HepG2 (cell line): ENCODE results near the gene TULP3. TPM values are rescaled to one million over a fixed set of nuclear protein-coding genes. Genes with fewer than 3 reads are reported as not detected.

Source experiments
- BORCS8-MEF2B ChIP-seq: sonication (generic); formaldehyde crosslinking; IDR thresholded peaks from 2 replicates; pipeline ENCODE4 v1.8.0; 2022; ENCODE audit warnings: mild to moderate bottlenecking, missing genetic modification reagents
- FIP1L1 ChIP-seq: fragments of 200-400 bp; formaldehyde crosslinking; IDR thresholded peaks from 2 replicates; pipeline ENCODE4 v1.6.1; 2018; ENCODE audit warnings: low read depth, mild to moderate bottlenecking, low read length, moderate library complexity, borderline replicate concordance; ENCODE audit not compliant: insufficient read depth
- IKZF1 ChIP-seq: fragments of 450-650 bp; IDR thresholded peaks from 2 replicates; pipeline ENCODE4 v1.7.1; 2016
- KDM5B ChIP-seq: sonication (generic); formaldehyde crosslinking; IDR thresholded peaks from 2 replicates; pipeline ENCODE4 v1.4.0; 2020; ENCODE audit warnings: missing genetic modification reagents, mild to moderate bottlenecking, borderline replicate concordance
- MYC ChIP-seq: sonication (generic); formaldehyde crosslinking; IDR thresholded peaks from 2 replicates; pipeline ENCODE4 v1.9.0; 2021; ENCODE audit warnings: missing genetic modification reagents, borderline replicate concordance
- NFKB2 ChIP-seq: sonication (generic); formaldehyde crosslinking; IDR thresholded peaks from 2 replicates; pipeline ENCODE4 v1.4.0; 2020; ENCODE audit warnings: missing genetic modification reagents, borderline replicate concordance
- PHF21A ChIP-seq: sonication (generic); formaldehyde crosslinking; IDR thresholded peaks from 2 replicates; pipeline ENCODE4 v1.5.0; 2020; ENCODE audit warnings: mild to moderate bottlenecking, missing genetic modification reagents
- POLR2A ChIP-seq, 2 experiments: IDR thresholded peaks; 2 replicates each; pipeline ENCODE4 v1.6.1; 2011; ENCODE audit warnings: low read depth in 2 of 2, low read length in 2 of 2, mild to moderate bottlenecking in 1 of 2, moderate library complexity in 1 of 2; ENCODE audit not compliant: insufficient read depth in 1 of 2
- ZIK1 ChIP-seq: sonication (generic); formaldehyde crosslinking; IDR thresholded peaks from 2 replicates; pipeline ENCODE4 v1.5.0; 2020; ENCODE audit warnings: mild to moderate bottlenecking, low read depth, missing genetic modification reagents, borderline replicate concordance
- ZNF607 ChIP-seq: sonication (generic); formaldehyde crosslinking; IDR thresholded peaks from 2 replicates; pipeline ENCODE4 v1.5.1; 2020; ENCODE audit warnings: missing genetic modification reagents, mild to moderate bottlenecking, borderline replicate concordance
- ZNF816 ChIP-seq: sonication (generic); formaldehyde crosslinking; IDR thresholded peaks from 2 replicates; pipeline ENCODE4 v1.8.0; 2022; ENCODE audit warnings: missing genetic modification reagents, mild to moderate bottlenecking, borderline replicate concordance
- polyA plus RNA-seq, 8 experiments: library from polyadenylated mRNA; depleted of rRNA in 3 of 8; stranded (reverse) in 7 of 8; unstranded in 1 of 8; fragments of >200 nt; fragmentation: Illumina TruSeq in 4 of 8; extraction: Trizol in 4 of 8; gene quantifications; 2 replicates each; pipeline versions ENCODE4 v1.2.1 to v1.2.3, GENCODE V29; 2011 to 2016; ENCODE audit warnings: low read depth in 4 of 8, missing spikeins in 1 of 8, mixed read lengths in 1 of 8; ENCODE audit not compliant: insufficient read depth in 1 of 8
- total RNA-seq, 5 experiments: library from RNA; depleted of rRNA; stranded (reverse); fragments of >200 nt; fragmentation: Illumina TruSeq; extraction: Trizol; gene quantifications; 2 replicates each; pipeline ENCODE4 v1.2.3, GENCODE V29; 2016; ENCODE audit warnings: low read depth in 1 of 5
- TF ChIP-seq, protein P1 (sequence below): sonication (generic); formaldehyde crosslinking; IDR thresholded peaks from 2 replicates; pipeline ENCODE4 v1.4.0; 2020; ENCODE audit warnings: missing genetic modification reagents
- TF ChIP-seq, protein P2 (sequence below): IDR thresholded peaks from 2 replicates; pipeline ENCODE4 v1.6.1; 2012; ENCODE audit warnings: inconsistent platforms
- TF ChIP-seq, protein P3 (sequence below): IDR thresholded peaks from 2 replicates; pipeline ENCODE4 v1.6.1; 2016; ENCODE audit warnings: low read depth, missing genetic modification reagents, missing compliant biosample characterization
- TF ChIP-seq, protein P4 (sequence below): sonication (generic); formaldehyde crosslinking; IDR thresholded peaks from 2 replicates; pipeline ENCODE4 v1.8.1; 2023; ENCODE audit warnings: mild to moderate bottlenecking, moderate library complexity, missing genetic modification reagents
- TF ChIP-seq, protein P5 (sequence below): sonication (generic); formaldehyde crosslinking; IDR thresholded peaks from 2 replicates; pipeline ENCODE4 v1.8.1; 2023; ENCODE audit warnings: mild to moderate bottlenecking, inconsistent platforms, moderate library complexity, missing genetic modification reagents, borderline replicate concordance
- TF ChIP-seq, protein P6 (sequence below): IDR thresholded peaks from 2 replicates; pipeline ENCODE4 v1.6.1; 2016; ENCODE audit warnings: low read depth, control low read depth

The TULP3 gene
- total and polyA plus RNA-seq, 2 of the 13 experiments (the other 11 are each of a cell fraction or from before 2014, with no cell fraction given) = 11.2 to 13.2 TPM

DNA sequence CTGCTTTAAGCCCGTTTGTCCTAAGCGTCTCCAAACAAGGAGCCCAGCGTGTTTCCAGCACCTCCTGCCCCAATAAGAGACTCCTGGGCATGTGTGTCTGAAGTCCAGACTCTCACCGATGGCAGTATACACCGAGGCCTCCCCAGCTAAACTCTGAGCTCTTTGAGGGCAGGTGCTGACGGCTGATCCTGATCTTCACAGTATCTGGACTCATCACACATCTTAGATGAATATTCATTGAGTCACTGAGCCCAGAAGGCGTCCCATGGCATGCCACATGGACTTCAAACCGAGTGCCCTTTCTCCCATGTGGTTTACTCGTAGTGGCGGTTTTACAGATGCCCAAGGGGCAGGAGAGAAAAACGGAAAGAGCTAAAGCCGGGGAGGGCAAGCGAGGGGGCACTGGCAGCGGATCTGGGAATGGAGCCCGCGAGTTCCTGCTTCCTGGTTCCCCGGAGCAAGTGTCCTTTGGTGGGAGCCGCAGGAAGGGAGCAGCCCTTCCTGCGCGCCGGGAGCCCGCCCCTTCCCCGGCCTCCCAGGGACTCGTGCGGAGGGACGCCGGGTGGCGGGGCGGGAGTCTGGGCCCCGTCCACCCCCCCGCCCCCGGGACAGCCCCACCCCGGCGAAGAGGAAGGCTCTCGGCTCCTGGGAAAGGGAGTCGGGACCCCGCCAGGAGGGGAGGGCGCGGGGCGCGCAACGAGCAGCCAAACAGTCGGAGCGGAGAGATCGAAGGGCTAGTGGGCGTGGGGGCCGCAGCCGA lies 67.9 kb downstream of the TULP3 start (continued):
- TF ChIP-seq, protein P1, sequence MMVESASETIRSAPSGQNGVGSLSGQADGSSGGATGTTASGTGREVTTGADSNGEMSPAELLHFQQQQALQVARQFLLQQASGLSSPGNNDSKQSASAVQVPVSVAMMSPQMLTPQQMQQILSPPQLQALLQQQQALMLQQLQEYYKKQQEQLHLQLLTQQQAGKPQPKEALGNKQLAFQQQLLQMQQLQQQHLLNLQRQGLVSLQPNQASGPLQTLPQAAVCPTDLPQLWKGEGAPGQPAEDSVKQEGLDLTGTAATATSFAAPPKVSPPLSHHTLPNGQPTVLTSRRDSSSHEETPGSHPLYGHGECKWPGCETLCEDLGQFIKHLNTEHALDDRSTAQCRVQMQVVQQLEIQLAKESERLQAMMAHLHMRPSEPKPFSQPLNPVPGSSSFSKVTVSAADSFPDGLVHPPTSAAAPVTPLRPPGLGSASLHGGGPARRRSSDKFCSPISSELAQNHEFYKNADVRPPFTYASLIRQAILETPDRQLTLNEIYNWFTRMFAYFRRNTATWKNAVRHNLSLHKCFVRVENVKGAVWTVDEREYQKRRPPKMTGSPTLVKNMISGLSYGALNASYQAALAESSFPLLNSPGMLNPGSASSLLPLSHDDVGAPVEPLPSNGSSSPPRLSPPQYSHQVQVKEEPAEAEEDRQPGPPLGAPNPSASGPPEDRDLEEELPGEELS (CRISPR knock-in tag) = 0 out of 2 replicates have a peak, but pooled peaks have one; percentile 29
- TF ChIP-seq KDM5B (CRISPR knock-in tag) = no peak
- no peak for TF ChIP-seq ZNF816 (CRISPR knock-in tag)
- TF ChIP-seq ZNF607 (CRISPR knock-in tag) = no peak
- TF ChIP-seq, protein P2, sequence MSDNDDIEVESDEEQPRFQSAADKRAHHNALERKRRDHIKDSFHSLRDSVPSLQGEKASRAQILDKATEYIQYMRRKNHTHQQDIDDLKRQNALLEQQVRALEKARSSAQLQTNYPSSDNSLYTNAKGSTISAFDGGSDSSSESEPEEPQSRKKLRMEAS = peak; percentile 64
- TF ChIP-seq PHF21A (CRISPR knock-in tag) = 0 out of 2 replicates have a peak, but pooled peaks have one; percentile 21
- TF ChIP-seq MYC = peak; percentile 64; the same call in 1 of the 2 replicates
- TF ChIP-seq, protein P3, sequence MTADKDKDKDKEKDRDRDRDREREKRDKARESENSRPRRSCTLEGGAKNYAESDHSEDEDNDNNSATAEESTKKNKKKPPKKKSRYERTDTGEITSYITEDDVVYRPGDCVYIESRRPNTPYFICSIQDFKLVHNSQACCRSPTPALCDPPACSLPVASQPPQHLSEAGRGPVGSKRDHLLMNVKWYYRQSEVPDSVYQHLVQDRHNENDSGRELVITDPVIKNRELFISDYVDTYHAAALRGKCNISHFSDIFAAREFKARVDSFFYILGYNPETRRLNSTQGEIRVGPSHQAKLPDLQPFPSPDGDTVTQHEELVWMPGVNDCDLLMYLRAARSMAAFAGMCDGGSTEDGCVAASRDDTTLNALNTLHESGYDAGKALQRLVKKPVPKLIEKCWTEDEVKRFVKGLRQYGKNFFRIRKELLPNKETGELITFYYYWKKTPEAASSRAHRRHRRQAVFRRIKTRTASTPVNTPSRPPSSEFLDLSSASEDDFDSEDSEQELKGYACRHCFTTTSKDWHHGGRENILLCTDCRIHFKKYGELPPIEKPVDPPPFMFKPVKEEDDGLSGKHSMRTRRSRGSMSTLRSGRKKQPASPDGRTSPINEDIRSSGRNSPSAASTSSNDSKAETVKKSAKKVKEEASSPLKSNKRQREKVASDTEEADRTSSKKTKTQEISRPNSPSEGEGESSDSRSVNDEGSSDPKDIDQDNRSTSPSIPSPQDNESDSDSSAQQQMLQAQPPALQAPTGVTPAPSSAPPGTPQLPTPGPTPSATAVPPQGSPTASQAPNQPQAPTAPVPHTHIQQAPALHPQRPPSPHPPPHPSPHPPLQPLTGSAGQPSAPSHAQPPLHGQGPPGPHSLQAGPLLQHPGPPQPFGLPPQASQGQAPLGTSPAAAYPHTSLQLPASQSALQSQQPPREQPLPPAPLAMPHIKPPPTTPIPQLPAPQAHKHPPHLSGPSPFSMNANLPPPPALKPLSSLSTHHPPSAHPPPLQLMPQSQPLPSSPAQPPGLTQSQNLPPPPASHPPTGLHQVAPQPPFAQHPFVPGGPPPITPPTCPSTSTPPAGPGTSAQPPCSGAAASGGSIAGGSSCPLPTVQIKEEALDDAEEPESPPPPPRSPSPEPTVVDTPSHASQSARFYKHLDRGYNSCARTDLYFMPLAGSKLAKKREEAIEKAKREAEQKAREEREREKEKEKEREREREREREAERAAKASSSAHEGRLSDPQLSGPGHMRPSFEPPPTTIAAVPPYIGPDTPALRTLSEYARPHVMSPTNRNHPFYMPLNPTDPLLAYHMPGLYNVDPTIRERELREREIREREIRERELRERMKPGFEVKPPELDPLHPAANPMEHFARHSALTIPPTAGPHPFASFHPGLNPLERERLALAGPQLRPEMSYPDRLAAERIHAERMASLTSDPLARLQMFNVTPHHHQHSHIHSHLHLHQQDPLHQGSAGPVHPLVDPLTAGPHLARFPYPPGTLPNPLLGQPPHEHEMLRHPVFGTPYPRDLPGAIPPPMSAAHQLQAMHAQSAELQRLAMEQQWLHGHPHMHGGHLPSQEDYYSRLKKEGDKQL (CRISPR knock-in tag) = no peak
- no peak for TF ChIP-seq IKZF1
- no peak for TF ChIP-seq ZIK1 (CRISPR knock-in tag)
- TF ChIP-seq, protein P4, sequence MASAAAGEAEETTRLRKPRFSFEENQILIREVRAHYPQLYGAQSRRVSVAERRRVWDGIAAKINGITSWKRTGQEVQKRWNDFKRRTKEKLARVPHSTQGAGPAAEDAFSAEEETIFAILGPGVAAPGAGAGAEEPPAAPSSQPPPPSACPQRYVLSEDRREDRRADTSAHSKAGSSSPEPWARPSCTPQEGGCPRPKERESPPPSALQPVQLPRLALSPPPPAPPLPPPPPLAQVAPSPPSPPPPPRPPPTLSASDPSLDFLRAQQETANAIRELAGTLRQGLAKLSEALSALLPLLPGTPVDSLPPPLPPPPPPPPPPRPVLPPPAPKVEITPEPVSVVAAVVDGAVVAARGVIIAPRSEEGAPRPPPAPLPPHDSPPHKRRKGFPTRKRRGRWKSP (CRISPR knock-in tag) = 0 out of 2 replicates have a peak, but pooled peaks have one; percentile 51
- no peak for TF ChIP-seq NFKB2 (CRISPR knock-in tag)
- peak in 1 of 2 experiments; percentile 54; a peak in 1 of 4 replicates for TF ChIP-seq POLR2A (IDR thresholded peaks at IDR 0.05; ENCODE audit: insufficient read depth in 1 of 2, low read depth in 2 of 2, low read length in 2 of 2)
- TF ChIP-seq, protein P5, sequence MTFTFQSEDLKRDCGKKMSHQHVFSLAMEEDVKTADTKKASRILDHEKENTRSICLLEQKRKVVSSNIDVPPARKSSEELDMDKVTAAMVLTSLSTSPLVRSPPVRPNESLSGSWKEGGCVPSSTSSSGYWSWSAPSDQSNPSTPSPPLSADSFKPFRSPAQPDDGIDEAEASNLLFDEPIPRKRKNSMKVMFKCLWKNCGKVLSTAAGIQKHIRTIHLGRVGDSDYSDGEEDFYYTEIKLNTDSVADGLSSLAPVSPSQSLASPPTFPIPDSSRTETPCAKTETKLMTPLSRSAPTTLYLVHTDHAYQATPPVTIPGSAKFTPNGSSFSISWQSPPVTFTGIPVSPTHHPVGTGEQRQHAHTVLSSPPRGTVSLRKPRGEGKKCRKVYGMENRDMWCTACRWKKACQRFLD (CRISPR knock-in tag) = 0 out of 2 replicates have a peak, but pooled peaks have one; percentile 59
- TF ChIP-seq BORCS8-MEF2B = no peak
- TF ChIP-seq, protein P6, sequence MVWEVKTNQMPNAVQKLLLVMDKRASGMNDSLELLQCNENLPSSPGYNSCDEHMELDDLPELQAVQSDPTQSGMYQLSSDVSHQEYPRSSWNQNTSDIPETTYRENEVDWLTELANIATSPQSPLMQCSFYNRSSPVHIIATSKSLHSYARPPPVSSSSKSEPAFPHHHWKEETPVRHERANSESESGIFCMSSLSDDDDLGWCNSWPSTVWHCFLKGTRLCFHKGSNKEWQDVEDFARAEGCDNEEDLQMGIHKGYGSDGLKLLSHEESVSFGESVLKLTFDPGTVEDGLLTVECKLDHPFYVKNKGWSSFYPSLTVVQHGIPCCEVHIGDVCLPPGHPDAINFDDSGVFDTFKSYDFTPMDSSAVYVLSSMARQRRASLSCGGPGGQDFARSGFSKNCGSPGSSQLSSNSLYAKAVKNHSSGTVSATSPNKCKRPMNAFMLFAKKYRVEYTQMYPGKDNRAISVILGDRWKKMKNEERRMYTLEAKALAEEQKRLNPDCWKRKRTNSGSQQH (CRISPR knock-in tag) = no peak
- TF ChIP-seq FIP1L1 = no peak
